NCI-H524 (cell line): Measurements from ENCODE around the gene PCBP3.
A peak's percentile ranks its signal among the peaks of the same experiment; 100 is the strongest.
"Not testable (repeated sequence)": the region's sequence is repeated elsewhere in the genome, so short reads cannot be mapped to it uniquely, and the experiment has no call there.

ENCODE experiments used
- DNase-seq, 2 experiments: peaks; one replicate each; lab custom pipeline; 2025; lab: John Stamatoyannopoulos, UW

Gene PCBP3

DNA sequence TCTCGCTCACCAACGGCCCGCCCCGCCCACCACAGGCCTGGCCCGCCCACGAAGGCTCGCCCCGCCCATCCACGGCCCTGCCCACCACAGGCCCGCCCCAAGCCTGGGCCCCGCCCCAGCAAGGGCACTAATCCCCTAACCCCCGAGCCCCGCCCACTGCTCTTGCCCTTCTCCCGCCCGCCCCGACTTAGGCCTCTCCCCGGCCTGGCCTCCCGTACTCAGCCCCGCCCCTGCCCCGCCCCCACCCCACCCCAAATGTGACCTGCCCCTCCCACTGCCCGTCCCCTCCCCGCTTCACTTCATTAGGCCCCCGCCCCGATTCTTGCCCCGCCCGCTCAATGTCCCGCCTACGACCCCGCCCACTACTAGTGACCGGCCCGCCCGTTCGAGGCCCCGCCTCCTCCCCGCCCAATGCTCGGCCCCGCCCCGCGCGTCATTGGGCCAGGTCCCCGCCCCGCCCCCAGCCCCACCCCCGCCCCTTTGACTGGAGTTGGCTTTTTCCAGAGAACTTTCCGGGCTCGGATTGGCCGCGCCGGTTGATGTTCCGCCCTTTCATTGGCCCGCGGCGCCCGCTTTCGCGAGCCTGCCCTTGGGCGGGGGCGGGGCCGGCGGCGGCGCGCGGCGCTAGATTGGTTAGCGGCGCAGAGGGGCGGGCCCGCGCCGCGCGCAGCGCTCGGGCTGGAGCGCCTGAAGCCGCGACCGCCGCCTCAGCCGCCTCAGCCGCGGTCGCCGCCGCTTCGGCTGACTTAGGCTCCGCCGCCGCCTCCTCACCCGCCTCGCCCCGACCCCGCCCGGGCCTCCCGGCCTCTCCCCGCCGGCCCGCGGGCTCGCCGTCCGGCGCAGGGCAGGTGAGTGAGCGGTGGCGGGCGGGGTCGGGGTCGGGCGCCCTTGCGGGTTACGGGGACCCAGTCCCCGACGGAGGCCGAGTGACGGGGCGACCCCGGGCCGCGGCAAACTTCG lies at the start of gene PCBP3:
TSS of gene PCBP3 (plus strand) at position 705 of the 960 bp plus-strand sequence. CDS start 206,361 bp downstream, outside the sequence.
- peak; percentile 98 for DNase-seq

DNA sequence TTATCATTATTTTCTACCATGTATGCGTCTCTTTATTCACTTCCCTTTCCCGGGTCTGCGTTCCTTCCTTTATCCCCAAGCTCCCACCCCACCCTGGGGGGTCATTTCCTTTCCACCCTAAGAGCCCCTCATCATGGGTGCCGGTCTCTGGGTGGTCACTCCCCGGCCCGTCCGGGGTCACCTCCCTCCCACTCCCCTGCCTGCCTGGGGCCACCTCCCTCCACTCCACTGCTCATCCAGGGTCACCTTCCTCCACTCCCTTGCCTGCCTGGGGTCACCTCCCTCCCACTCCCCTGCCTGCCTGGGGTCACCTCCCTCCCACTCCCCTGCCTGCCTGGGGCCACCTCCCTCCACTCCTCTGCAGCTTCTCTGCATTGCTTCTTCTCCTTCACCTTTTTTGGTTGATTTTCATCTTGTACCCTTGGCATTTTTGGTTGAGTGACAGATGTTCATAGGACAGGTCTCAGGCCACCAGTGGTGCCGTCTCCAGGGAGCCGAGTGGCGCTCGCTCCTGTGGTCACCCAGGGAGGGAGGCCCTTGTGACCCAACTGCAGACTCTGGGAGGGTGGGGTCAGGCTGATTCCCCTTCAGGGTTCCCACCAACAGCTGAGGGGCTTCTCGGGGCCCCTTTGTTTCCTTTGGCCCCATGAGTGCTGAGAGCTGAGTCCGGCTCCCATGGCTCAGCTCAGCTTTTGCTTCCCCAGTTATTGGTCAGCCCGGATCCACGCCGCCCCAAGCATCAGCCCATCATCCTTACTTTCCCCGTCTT lies 48.6 kb upstream of the PCBP3 start:
- no peak for DNase-seq

DNA sequence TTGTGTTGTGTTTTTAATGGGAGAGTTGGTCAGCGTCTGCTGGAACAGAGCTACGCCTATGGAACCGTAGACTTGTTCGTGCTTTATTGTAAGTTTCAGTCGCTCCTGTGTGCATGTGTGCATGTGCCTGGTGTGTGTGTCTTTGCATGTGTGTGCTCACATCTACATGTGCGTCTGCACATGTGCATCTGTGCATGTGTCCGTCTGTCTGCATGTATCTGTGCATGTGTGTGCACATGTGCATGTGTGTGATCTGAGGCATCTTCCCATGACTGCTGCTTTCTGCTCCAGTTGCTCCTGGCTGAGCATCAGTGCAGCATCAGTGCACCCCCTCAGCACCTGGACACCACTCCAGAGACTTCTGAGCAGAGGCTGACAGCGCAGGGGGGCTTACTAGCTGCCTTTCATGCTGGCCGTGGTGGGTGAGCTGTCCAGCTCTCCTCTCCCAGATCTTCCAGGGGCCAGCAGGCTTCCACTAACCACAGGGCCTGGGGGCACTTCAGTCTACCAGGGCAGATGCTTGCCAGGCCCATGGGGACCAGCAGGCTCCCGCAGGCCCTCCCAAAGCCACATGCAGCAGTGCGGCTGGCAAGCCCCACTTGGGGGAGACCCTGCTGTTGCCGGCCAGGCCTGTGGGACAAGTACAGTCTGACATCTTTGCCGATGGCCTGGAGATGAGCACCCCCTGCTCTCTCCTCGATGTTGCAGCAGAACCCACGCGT lies 47.8 kb upstream of the PCBP3 start:
- no peak for DNase-seq

DNA sequence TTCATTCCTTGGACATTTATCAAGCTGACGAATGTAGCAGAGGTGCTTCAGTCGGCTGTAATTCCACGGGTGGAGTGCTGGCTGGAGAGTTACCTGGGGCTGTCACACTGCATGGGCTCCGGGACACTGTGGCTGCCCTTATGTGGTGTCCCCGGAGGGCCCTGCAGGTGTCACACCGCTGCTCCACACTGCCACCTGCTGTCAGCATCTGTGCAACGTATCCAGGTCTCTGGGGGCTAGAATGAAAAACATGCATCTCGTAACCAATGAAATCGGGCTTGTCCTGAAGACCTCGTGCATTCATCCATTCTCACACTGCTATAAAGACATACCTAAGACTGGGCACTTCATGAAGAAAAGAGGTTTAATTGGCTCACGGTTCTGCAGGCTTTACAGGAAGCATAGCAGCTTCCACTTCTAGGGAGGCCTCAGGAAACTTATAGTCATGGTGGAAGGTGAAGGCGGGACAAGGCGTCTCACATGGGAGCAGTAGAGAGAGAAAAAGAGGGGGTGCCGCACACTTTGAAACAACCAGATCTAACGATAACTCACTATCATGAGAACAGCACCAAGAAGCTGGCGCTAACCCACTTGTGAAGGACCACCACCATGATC lies 46.7 kb upstream of the PCBP3 start:
- DNase-seq: peak; percentile 30 to 70

- no peak for DNase-seq
These were observed 45.4 kb upstream of the PCBP3 start for GRCh38 chr21:45598109-45598508.

- no peak for DNase-seq
These were observed 44.9 kb upstream of the PCBP3 start for GRCh38 chr21:45598666-45599065.

DNA sequence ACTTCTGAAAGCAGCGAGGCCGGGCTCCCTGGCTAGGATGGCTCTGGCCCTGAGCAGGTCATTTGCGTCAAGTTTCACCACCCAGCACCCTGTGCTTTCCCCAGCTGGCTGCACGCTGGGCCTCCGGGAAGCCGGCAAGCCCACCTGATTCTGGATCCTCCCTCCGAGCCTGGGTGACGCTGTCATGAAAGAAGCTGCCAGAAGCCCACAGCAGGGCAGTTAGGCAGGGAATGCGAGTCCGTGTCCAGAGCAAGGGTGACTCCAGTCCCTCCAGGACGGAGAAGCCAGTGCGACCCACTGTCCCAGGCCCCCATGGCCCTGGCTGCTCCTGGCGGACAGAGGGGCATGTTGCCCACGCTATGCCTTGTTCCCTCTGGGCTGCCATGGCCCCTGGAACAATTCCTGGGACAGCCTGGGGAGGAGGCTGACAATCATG lies 44.4 kb upstream of the PCBP3 start:
- no peak for DNase-seq

- DNase-seq: no peak
These were observed 43.3 kb upstream of the PCBP3 start for GRCh38 chr21:45600248-45600647.

- no peak for DNase-seq
These were observed 42.0 kb upstream of the PCBP3 start for GRCh38 chr21:45601551-45601950.

DNA sequence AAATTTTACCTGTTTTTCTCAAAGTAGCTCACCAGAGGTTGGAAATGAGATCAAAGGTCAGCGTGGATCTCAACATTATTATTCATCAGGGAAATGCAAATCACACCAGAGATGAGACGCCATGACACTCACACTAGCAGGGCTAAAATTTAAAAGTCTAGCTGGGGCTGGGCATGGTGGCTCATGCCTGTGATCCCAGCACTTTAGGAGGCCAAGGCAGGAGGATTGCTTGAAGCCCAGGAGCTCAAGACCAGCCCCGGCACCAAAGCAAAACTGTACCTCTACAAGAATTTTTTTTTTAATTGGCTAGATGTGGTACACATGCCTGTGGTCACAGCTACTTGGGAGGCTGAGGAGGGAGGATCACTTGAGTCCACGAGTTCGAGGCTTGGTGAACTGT lies 41.4 kb upstream of the PCBP3 start:
- no peak for DNase-seq

DNA sequence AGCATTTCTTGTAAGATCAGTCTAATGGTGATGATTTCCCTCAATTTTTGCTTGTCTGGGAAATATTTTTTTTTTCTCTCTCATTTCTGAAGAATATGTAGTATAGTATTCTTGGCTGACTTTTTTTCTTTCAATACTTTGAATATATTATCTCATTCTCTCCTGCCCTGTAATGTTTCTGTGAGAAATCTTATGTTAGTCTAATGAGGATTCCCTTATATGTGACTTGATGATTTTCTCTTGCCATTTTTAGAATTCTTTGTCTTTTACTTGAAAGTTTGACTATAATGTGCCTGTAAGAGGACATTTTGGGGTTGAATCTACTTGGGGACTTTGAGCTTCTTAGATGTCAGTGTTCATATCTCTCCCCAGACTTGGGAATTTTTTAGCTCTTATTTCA lies 40.0 kb upstream of the PCBP3 start:
- DNase-seq: no peak

GRCh38 chr21:45604681-45605080 lies 38.8 kb upstream of the PCBP3 start:
- not testable (repeated sequence) for DNase-seq

GRCh38 chr21:45607021-45607908 lies 36.3 kb upstream of the PCBP3 start:
- no peak for DNase-seq

- DNase-seq: no peak
These were observed 35.6 kb upstream of the PCBP3 start for GRCh38 chr21:45607909-45608295.

DNA sequence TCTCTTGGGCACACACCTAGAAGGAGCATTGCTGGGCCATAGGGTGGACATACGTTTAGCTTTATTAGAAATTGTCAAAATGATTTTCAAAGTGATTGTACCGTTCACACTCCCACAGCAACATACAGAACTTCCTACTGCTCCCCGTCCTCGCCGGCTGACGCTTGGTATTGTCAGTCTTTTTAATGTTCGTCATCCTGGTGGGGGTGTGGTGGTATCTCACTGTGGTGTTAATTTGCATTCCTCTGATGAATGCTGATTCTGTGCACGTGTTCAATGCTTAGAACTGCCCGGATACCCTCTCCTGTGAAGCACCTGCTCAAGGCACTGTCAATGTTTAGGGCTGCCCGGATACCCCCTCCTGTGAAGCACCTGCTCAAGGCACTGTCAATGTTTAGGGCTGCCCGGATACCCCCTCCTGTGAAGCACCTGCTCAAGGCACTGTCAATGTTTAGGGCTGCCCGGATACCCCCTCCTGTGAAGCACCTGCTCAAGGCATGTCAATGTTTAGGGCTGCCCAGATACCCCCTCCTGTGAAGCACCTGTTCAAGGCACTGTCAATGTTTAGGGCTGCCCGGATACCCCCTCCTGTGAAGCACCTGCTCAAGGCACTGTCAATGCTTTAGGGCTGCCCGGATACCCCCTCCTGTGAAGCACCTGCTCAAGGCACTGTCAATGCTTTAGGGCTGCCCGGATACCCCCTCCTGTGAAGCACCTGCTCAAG lies 34.6 kb upstream of the PCBP3 start:
- peak in 1 of 2 experiments; percentile 11 for DNase-seq

GRCh38 chr21:45609616-45610015 lies 33.9 kb upstream of the PCBP3 start:
- DNase-seq: not testable (repeated sequence)

DNA sequence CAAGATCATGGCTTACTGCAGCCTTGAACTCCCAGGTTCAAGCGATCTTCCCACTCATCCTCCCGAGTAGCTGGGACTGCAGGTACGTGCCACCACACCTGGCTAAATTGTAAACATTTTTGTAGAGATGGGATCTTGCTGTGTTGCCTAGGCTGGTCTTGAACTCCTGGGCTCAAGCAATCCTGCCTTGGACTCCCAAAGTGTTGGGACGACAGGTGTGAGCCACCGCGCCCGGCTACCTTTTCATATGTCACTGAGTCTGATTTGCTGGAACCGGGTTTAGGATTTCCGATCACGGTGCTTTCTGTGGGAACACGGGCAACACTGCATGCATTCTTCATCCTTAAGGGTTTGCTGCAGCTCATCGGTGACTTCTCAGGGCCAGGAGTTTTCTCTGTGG lies 32.2 kb upstream of the PCBP3 start:
- DNase-seq: no peak

- peak; percentile 26 to 65 for DNase-seq
These were observed 31.4 kb upstream of the PCBP3 start for GRCh38 chr21:45611939-45612664.

- not testable (repeated sequence) for DNase-seq
These were observed 30.9 kb upstream of the PCBP3 start for GRCh38 chr21:45612665-45613019.
